ENCODE results near the gene EVA1C.
"Not testable (repeated sequence)": the region's sequence is repeated elsewhere in the genome, so short reads cannot be mapped to it uniquely, and the experiment has no call there.

Gene EVA1C

DNA sequence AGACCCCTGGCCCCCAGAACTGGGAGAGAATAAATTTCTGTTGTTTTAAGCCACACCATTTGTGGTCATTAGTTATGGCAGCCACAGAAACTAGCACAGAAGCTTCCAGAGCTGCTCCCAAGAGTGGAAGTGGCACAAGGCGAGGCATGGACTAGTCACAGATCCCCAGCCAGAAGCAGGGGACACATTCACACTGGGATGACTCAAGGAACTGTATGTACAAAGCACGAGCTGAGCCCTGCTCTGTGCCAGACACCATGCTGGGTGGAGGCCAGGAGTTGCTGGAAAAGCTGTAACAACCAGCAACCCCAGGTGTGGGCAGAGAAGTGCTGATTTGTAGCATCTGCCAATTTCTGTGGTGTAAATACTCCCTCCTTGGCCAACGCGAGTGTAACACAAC is 117.2 kb downstream of the EVA1C start:
- no peak for TF ChIP-seq CTCF (conservative IDR thresholded peaks at IDR 0.05; ENCODE audit: low read depth, low read length)
- DNase-seq (ENCODE audit: low read depth) = no peak
- no peak overlapping the region for H3K4me3 ChIP-seq (ENCODE audit: low read length)

DNA sequence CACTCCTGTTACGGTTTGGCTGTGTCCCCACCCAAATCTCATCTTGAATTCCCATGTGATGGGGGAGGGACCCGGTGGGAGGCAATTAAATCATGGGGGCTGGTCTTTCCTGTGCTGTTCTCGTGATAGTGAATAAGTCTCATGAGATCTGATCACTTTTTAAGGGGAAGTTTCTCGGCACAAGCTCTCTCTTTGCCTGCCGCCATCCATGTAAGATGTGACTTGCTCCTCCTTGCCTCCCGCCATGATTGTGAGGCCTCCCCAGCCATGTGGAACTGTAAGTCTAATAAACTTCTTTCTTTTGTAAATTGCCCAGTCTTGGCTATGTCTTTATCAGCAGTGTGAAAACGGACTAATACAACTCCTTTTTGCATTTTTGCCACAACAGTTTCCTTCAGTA is 118.3 kb downstream of the EVA1C start:
- not testable (repeated sequence) for DNase-seq (ENCODE audit: low read depth)

GRCh38 chr21:32531561-32531960 is 119.1 kb downstream of the EVA1C start:
- H3K4me3 ChIP-seq (ENCODE audit: low read length); DNase-seq (ENCODE audit: low read depth): not testable (repeated sequence)

More for the DNA sequence above, 118.3 kb downstream of the EVA1C start:
- H3K4me3 ChIP-seq (ENCODE audit: low read length) = not testable (repeated sequence)

GRCh38 chr21:32532636-32533035 is 120.1 kb downstream of the EVA1C start:
- DNase-seq (ENCODE audit: low read depth) = no peak

DNA sequence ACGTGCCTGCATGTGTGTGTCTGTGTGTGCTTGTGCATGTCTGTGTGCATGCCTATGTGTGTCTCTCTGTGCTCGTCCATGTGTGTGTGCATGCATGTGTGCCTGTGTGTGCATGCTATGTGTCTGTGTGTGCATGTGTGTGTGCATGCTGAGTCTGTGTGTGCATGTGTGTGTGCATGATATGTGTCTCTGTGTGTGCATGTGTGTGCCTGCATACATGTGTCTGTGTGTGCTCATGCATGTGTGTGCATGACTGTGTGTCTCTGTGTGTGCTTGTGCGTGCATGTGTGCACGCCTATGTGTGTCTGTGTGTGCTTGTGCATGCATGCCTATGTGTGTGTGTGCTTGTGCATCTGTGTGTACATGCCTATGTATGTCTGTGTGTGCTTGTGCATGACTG is 120.5 kb downstream of the EVA1C start:
- TF ChIP-seq CTCF (conservative IDR thresholded peaks at IDR 0.05; ENCODE audit: low read depth, low read length) = no peak
- no peak for DNase-seq (ENCODE audit: low read depth)
- H3K4me3 ChIP-seq (ENCODE audit: low read length) = no peak overlapping the region

More at GRCh38 chr21:32532636-32533035, 120.1 kb downstream of the EVA1C start:
- H3K4me3 ChIP-seq (ENCODE audit: low read length) = no peak overlapping the region
- no peak for TF ChIP-seq CTCF (conservative IDR thresholded peaks at IDR 0.05; ENCODE audit: low read depth, low read length)

- TF ChIP-seq CTCF (conservative IDR thresholded peaks at IDR 0.05; ENCODE audit: low read depth, low read length) = no peak
- H3K4me3 ChIP-seq (ENCODE audit: low read length) = no peak overlapping the region
- DNase-seq (ENCODE audit: low read depth) = no peak
Observed at GRCh38 chr21:32533611-32534010, 121.1 kb downstream of the EVA1C start.

- DNase-seq (ENCODE audit: low read depth) = no peak
- no peak overlapping the region for H3K4me3 ChIP-seq (ENCODE audit: low read length)
- no peak for TF ChIP-seq CTCF (conservative IDR thresholded peaks at IDR 0.05; ENCODE audit: low read depth, low read length)
Observed at GRCh38 chr21:32534113-32534512, 121.6 kb downstream of the EVA1C start.

GRCh38 chr21:32535612-32536011 is 123.1 kb downstream of the EVA1C start:
- TF ChIP-seq CTCF (conservative IDR thresholded peaks at IDR 0.05; ENCODE audit: low read depth, low read length) = no peak
- no peak for DNase-seq (ENCODE audit: low read depth)
- no peak overlapping the region for H3K4me3 ChIP-seq (ENCODE audit: low read length)
